VCaP (cell line): ENCODE results near the gene H2BK1.

Experiments used
- H3K27ac ChIP-seq: fragments of 450-650 bp; 2 replicates; pipeline ENCODE4 v1.5.1; 2017
- TF ChIP-seq, protein P1 (sequence below): fragments of 450-650 bp; conservative IDR thresholded peaks from 2 replicates; pipeline ENCODE4 v1.5.1; 2017; ENCODE audit warnings: mild to moderate bottlenecking, moderate library complexity

The H2BK1 gene

GRCh38 chr7:151188252-151188542, 22.1 kb downstream of the H2BK1 start:
- TF ChIP-seq, protein P1, sequence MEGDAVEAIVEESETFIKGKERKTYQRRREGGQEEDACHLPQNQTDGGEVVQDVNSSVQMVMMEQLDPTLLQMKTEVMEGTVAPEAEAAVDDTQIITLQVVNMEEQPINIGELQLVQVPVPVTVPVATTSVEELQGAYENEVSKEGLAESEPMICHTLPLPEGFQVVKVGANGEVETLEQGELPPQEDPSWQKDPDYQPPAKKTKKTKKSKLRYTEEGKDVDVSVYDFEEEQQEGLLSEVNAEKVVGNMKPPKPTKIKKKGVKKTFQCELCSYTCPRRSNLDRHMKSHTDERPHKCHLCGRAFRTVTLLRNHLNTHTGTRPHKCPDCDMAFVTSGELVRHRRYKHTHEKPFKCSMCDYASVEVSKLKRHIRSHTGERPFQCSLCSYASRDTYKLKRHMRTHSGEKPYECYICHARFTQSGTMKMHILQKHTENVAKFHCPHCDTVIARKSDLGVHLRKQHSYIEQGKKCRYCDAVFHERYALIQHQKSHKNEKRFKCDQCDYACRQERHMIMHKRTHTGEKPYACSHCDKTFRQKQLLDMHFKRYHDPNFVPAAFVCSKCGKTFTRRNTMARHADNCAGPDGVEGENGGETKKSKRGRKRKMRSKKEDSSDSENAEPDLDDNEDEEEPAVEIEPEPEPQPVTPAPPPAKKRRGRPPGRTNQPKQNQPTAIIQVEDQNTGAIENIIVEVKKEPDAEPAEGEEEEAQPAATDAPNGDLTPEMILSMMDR: no peak
- no peak overlapping the region for H3K27ac ChIP-seq

DNA sequence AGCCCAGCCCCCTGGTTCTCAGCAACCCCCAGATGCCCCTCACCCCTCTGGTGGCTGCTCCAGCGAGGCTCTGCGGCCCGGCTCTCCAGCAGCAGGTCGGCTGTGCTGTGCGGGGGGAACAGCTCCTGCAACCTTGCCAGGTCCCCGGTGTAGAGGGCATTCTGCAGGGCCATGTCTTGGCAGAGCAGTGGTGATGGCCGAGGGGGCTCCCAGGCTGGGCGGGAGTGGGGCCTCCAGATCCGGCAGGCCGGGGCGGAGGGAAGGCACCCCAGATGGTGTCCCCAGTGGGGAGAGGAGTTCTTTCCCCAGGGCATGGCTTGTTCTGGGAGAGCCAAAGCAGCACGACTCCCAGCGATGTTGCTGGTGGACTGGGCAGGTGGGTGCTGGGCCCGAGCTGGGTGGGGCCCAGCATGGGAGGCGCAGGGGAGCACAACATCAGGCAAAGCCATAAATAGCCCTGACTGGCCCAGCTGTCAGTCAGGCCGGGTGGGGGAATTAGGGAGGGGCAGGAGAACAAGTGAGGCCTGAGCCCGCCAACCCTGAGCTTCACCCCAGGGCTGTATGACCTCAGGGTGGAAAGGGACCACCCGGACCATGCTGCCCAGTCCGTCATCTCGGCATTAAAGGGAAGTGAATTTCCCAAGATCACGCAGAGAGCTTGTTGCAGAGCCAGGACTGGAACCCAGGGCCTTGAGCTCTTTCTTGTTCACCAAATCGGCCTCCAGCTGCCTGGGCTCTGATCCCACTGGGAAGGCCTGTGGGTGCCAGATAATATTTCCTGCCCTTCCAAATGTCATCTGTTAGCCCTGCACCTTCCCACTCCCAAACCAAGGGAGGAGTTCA, 22.7 kb downstream of the H2BK1 start:
- TF ChIP-seq, protein P1: no peak

GRCh38 chr7:151186640-151187408, 23.5 kb downstream of the H2BK1 start, which contains the start of gene ASB10:
TSS of gene ASB10 (minus strand) at chr7:151187250. CDS start at chr7:151187130, 120 bp downstream.
- TF ChIP-seq, protein P1: no peak
- no peak within 1 kb of the TSS for H3K27ac ChIP-seq

More for the DNA sequence above, 22.7 kb downstream of the H2BK1 start:
- no peak overlapping the region for H3K27ac ChIP-seq

GRCh38 chr7:151185762-151186639, 24.3 kb downstream of the H2BK1 start:
- no peak overlapping the region for H3K27ac ChIP-seq
- TF ChIP-seq, protein P1: no peak

DNA sequence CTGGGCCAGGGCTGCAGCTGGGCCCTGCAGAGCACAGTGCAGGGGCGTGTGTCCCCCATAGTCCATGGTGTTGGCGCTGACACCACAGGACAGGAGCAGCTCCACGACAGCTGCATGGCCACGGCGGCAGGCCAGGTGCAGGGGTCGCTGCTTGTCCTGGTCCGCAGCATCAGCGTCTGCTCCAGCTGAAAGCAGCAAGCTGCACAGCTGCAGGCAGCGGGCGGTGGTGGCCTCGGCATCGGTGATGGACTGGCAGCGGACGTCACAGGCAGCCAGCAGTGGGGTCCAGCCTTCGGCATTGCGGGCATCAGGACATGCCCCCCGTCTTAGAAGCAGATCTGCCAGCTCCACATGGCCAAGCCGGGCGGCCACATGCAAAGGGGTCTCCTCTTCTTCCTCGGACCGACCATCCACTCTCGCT, 29.3 kb downstream of the H2BK1 start:
- H3K27ac ChIP-seq: no peak overlapping the region
- TF ChIP-seq, protein P1: no peak

GRCh38 chr7:151179946-151180345, 30.3 kb downstream of the H2BK1 start:
- no peak overlapping the region for H3K27ac ChIP-seq

More at GRCh38 chr7:151179946-151180345, 30.3 kb downstream of the H2BK1 start:
- TF ChIP-seq, protein P1: no peak
